K562 (cell line): ENCODE results near the gene TIMP2. TPM values are rescaled to one million over a fixed set of nuclear protein-coding genes. Genes with fewer than 3 reads are reported as not detected.

Experiments
- ATAC-seq: fragments of 200-7000 bp; cut with Tn5 transposase; 3 replicates; pipeline ENCODE4 v1.9.1; 2020; ENCODE audit warnings: moderate library complexity
- BruUV-seq: library from RNA; stranded (reverse); fragments of 400-500 nt; replicated peaks from 2 replicates; lab custom pipeline; 2021; lab: Mats Ljungman, UMichigan
- CTCF ChIA-PET: fragments of 300-600 bp; formaldehyde crosslinking; extraction: SDS; loops from one replicate; lab custom pipeline; 2021; ENCODE audit warnings: low intra/inter-chr PET ratio; lab: Yijun Ruan, JAX
- POLR2A ChIA-PET: fragments of 300-600, 350-650 bp; sonication (Branson Sonifier 250); formaldehyde crosslinking; extraction: SDS; loops from one replicate; lab custom pipeline; 2021; ENCODE audit warnings: antibody characterized with exemption, inconsistent platforms; lab: Yijun Ruan, JAX
- DNase-seq, 4 experiments: peaks; one replicate each; pipeline versions ENCODE4 v3.0.0 to v3.0.0-alpha.2; 2011 to 2018; ENCODE audit warnings: low spot score in 3 of 4, mixed read lengths in 3 of 4; ENCODE audit errors: extremely low read depth in 1 of 4
- FAIRE-seq: peaks from 2 replicates; lab custom pipeline; 2011; peaks lifted over from hg19 to GRCh38; lab: Jason Lieb, UNC
- H2AFZ ChIP-seq: 2 replicates; pipeline ENCODE4 v1.6.0; 2011; ENCODE audit warnings: low read depth, low read length, control low read depth, inconsistent platforms
- H3K27ac ChIP-seq: fragments of 200-600 bp; 3 replicates; pipeline ENCODE4 v1.8.0; 2011; ENCODE audit warnings: low read depth, mild to moderate bottlenecking, control low read depth, inconsistent platforms, low read length, moderate library complexity, mixed read lengths; ENCODE audit errors: extremely low read depth
- H3K27me3 ChIP-seq, 2 experiments: fragments of 300-600 bp in 1 of 2; 2 replicates in 1 of 2; 3 replicates in 1 of 2; pipeline versions ENCODE4 v1.6.0 to v1.8.0; 2011; ENCODE audit warnings: inconsistent platforms in 2 of 2, low read length in 2 of 2, mild to moderate bottlenecking in 1 of 2, mixed read lengths in 1 of 2, moderate library complexity in 1 of 2; ENCODE audit not compliant: control insufficient read depth in 2 of 2, insufficient read depth in 2 of 2
- H3K36me3 ChIP-seq: fragments of 300-600 bp; 3 replicates; pipeline ENCODE4 v1.8.0; 2011; ENCODE audit warnings: mild to moderate bottlenecking, low read length, inconsistent platforms; ENCODE audit not compliant: control insufficient read depth, insufficient read depth
- H3K4me1 ChIP-seq, 2 experiments: fragments of 200-600 bp in 1 of 2; replicated peaks in 1 of 2; 2 replicates in 1 of 2; 3 replicates in 1 of 2; pipeline versions ENCODE4 v1.5.1 to v1.8.0; 2011; ENCODE audit warnings: inconsistent platforms in 2 of 2, low read length in 2 of 2, mild to moderate bottlenecking in 1 of 2, mixed read lengths in 1 of 2, moderate library complexity in 1 of 2; ENCODE audit not compliant: control insufficient read depth in 2 of 2, insufficient read depth in 2 of 2
- H3K4me2 ChIP-seq: 2 replicates; pipeline ENCODE4 v1.6.1; 2011; ENCODE audit warnings: low read length, control low read depth, inconsistent platforms, mixed read lengths; ENCODE audit not compliant: insufficient read depth
- H3K4me3 ChIP-seq: fragments of 200-600 bp; sonication (generic), shearing (Covaris generic); 2 replicates; pipeline ENCODE4 v1.5.1; 2016; ENCODE audit warnings: control low read depth, inconsistent platforms
- H3K79me2 ChIP-seq: fragments of 200-600 bp; 3 replicates; pipeline ENCODE4 v1.8.0; 2011; ENCODE audit warnings: low read length, inconsistent platforms; ENCODE audit not compliant: control insufficient read depth, insufficient read depth
- H3K9ac ChIP-seq, 2 experiments: 2 replicates each; pipeline versions ENCODE4 v1.6.0 to v1.6.1; 2011; ENCODE audit warnings: low read depth in 2 of 2, low read length in 2 of 2, control low read depth in 1 of 2, inconsistent platforms in 1 of 2, mild to moderate bottlenecking in 1 of 2, mixed read lengths in 1 of 2; ENCODE audit not compliant: insufficient read depth in 1 of 2
- H3K9me1 ChIP-seq: one replicate; pipeline ENCODE4 v1.6.0; 2011; ENCODE audit warnings: inconsistent platforms, mild to moderate bottlenecking, low read length, moderate library complexity; ENCODE audit not compliant: control insufficient read depth, insufficient read depth
- H3K9me3 ChIP-seq: replicated peaks from 2 replicates; pipeline ENCODE4 v1.5.1; 2011; ENCODE audit warnings: low read depth, low read length, inconsistent platforms; ENCODE audit not compliant: control insufficient read depth, insufficient read depth
- H4K20me1 ChIP-seq: replicated peaks from 2 replicates; pipeline ENCODE4 v1.6.1; 2011; ENCODE audit warnings: low read length, inconsistent platforms, mixed read lengths; ENCODE audit not compliant: control insufficient read depth, insufficient read depth
- HMBOX1 ChIP-seq: sonication (generic); IDR thresholded peaks from 2 replicates; pipeline ENCODE4 v1.6.1; 2016
- MAFG ChIP-seq: fragments of 450-650 bp; conservative IDR thresholded peaks from 2 replicates; pipeline ENCODE4 v1.6.1; 2016; ENCODE audit warnings: missing genetic modification characterization, missing compliant biosample characterization
- NONO ChIP-seq, 2 experiments: fragments of 200-400 bp in 1 of 2; fragments of 450-650 bp in 1 of 2; formaldehyde crosslinking in 1 of 2; IDR thresholded peaks; 2 replicates each; pipeline ENCODE4 v1.6.1; 2017; ENCODE audit warnings: low read depth in 2 of 2, mild to moderate bottlenecking in 2 of 2, moderate library complexity in 2 of 2, low read length in 1 of 2
- RFX7 ChIP-seq: fragments of 250-450 bp; sonication (Bioruptor Pico); IDR thresholded peaks from 2 replicates; pipeline ENCODE4 v1.5.1; 2021; ENCODE audit warnings: mild to moderate bottlenecking
- TEAD4 ChIP-seq, 2 experiments: sonication (generic) in 1 of 2; formaldehyde crosslinking in 1 of 2; IDR thresholded peaks; 2 replicates each; pipeline versions ENCODE4 v1.6.1 to v1.8.0; 2012 to 2022; ENCODE audit warnings: borderline replicate concordance in 1 of 2, inconsistent platforms in 1 of 2, low read length in 1 of 2, mild to moderate bottlenecking in 1 of 2, missing genetic modification reagents in 1 of 2
- ZNF224 ChIP-seq: sonication (generic); formaldehyde crosslinking; IDR thresholded peaks from 2 replicates; pipeline ENCODE4 v1.8.0; 2022; ENCODE audit warnings: mild to moderate bottlenecking, missing genetic modification reagents
- ZNF449 ChIP-seq: fragments of 250-450 bp; sonication (Bioruptor Pico); IDR thresholded peaks from 2 replicates; pipeline ENCODE4 v1.8.0; 2022; ENCODE audit warnings: moderate library complexity, mild to moderate bottlenecking, inconsistent platforms
- ZNF507 ChIP-seq: conservative IDR thresholded peaks from 2 replicates; pipeline ENCODE4 v1.6.1; 2017; ENCODE audit warnings: missing genetic modification characterization, missing compliant biosample characterization
- WGBS: fragments of 100-300 bp; shearing (Covaris generic); methylation state at CpG from one replicate; pipeline ENCODE4 v1.1.6; 2016; ENCODE audit warnings: low coverage, mixed read lengths; ENCODE audit not compliant: insufficient coverage; ENCODE audit errors: missing lambda C conversion rate; 5-methylcytosine and 5-hydroxymethylcytosine counted together
- in situ Hi-C: fragments of 300-500 bp; cut with MboI; formaldehyde crosslinking; loops from 4 replicates; pipeline ENCODE4 v1.15.0; 2018; ENCODE audit warnings: inconsistent platforms, mixed read lengths
- intact Hi-C: fragments of 100-400 bp; cut with micrococcal nuclease; formaldehyde crosslinking; loops from 2 replicates; pipeline ENCODE4 v1.14.2; 2022
- polyA plus RNA-seq, 8 experiments: library from polyadenylated mRNA; depleted of rRNA in 4 of 8; stranded (reverse) in 5 of 8; unstranded in 3 of 8; fragments of >200 nt; fragmentation: Nextera tagmentation in 2 of 8; fragmentation: Illumina TruSeq in 1 of 8; extraction: Ambion mirVana in 2 of 8; extraction: Trizol in 1 of 8; gene quantifications; 2 replicates each; pipeline versions ENCODE4 v1.2.1 to v1.2.3, GENCODE V29; 2011 to 2014; ENCODE audit warnings: inconsistent platforms in 1 of 8, missing spikeins in 1 of 8
- total RNA-seq, 7 experiments: library from RNA; depleted of rRNA in 6 of 7; stranded (reverse); fragments of >200 nt in 6 of 7; fragmentation: Illumina TruSeq in 2 of 7; extraction: Trizol in 2 of 7; gene quantifications; 2 replicates each; pipeline versions ENCODE4 v1.2.1 to v1.2.3, GENCODE V29; 2011 to 2021; ENCODE audit warnings: low replicate concordance in 1 of 7
- TF ChIP-seq, protein P1 (sequence below): sonication (generic); formaldehyde crosslinking; IDR thresholded peaks from 2 replicates; pipeline ENCODE4 v1.9.0; 2022; ENCODE audit warnings: mild to moderate bottlenecking, missing genetic modification reagents
- TF ChIP-seq, protein P2 (sequence below): sonication (generic); formaldehyde crosslinking; IDR thresholded peaks from 2 replicates; pipeline ENCODE4 v1.8.0; 2022; ENCODE audit warnings: missing genetic modification reagents, mild to moderate bottlenecking, moderate library complexity, borderline replicate concordance

TIMP2 gene
- total and polyA plus RNA-seq, 9 of the 15 experiments (the other 6 are each of a cell fraction or from before 2014, with no cell fraction given) = 0.55 TPM; not detected in 8

- no peaks in the 10 kb centered on the region for H3K9me1 ChIP-seq
- peak overlapping the region in 1 of 2 experiments; percentile 36; a peak in 1 of 4 replicates for H3K9ac ChIP-seq
- intact Hi-C loops = no loop called here
- H3K27ac ChIP-seq = no peak overlapping the region
- ATAC-seq (no peak), DNase-seq (no peak), FAIRE-seq (no peak)
- in situ Hi-C loops = no loop called here
- POLR2A ChIA-PET = interaction anchor here (0.6 kb wide), 1 partner anchor 21 kb away, joined by 4 read pairs; no protein-coding TSS in a partner anchor
- no peak overlapping the region for H3K4me3 ChIP-seq
- H4K20me1 ChIP-seq = peaks cover 5% of the 10 kb centered on the region; the same call in 1 of the 2 replicates
- 1% methylated on average over 6 of the region's 6 CpGs for WGBS
- H3K4me1 ChIP-seq = peaks cover 3 to 11% of the 10 kb centered on the region in 2 experiments; a peak in 3 of 5 replicates
- H2AFZ ChIP-seq = no peak overlapping the region
- no TSS peak for BruUV-seq
- no peaks in the 10 kb centered on the region for H3K36me3 ChIP-seq
- no peaks in the 10 kb centered on the region for H3K79me2 ChIP-seq
- TF ChIP-seq ZNF507 (tag) = no peak
- no peak for TF ChIP-seq MAFG (tag)
- no peak for TF ChIP-seq TEAD4 (IDR thresholded peaks at IDR 0.05; ENCODE audit: low read length)
- no peak for TF ChIP-seq TEAD4 (CRISPR knock-in tag; IDR thresholded peaks at IDR 0.05; ENCODE audit: borderline replicate concordance)
- no peak overlapping the region for H3K4me2 ChIP-seq
- CTCF ChIA-PET = interaction anchor here (0.5 kb wide), 1 partner anchor 70 kb away, joined by 3 read pairs; no protein-coding TSS in a partner anchor
- H3K27me3 ChIP-seq = peaks cover 28 to 68% of the 10 kb centered on the region in 2 experiments; a peak in 4 of 5 replicates
- H3K9me3 ChIP-seq = no peaks in the 10 kb centered on the region
Observed at GRCh38 chr17:78939615-78940014, 14.4 kb upstream of the TIMP2 start.

DNA sequence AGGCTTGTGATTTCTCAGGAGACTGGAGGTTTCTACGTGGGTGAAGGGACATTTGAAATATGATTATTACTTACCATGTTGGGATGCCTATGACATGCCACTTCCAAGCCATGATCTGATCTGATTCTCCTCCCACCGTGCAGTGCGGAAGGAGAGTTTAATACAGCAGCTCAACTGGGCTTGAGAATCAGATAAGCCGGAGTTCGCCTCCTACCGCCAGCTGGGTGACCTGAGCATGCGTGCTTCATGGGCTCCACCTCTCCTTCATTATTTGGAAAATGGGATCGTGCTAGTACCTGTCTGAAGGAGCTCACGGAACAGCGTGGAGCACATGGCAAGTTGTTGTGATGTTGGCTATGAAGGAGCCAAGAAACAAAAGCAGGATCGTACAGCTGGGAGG is 12.4 kb upstream of the TIMP2 start:
- H3K4me2 ChIP-seq = peak overlapping the region; percentile 24; the same call in 1 of the 2 replicates
- ChIA-PET CTCF (no interaction called here), POLR2A (interaction anchor here (0.6 to 1.0 kb wide), 2 partner anchors 22 to 835 kb away, joined by 3 to 4 read pairs; no protein-coding TSS in a partner anchor)
- H3K27ac ChIP-seq = no peak overlapping the region
- no peaks in the 10 kb centered on the region for H3K79me2 ChIP-seq
- H3K9ac ChIP-seq = no peak overlapping the region
- in situ Hi-C loops = no loop called here
- DNase-seq = peak; percentile 41 to 50 (median 47)
- H3K9me3 ChIP-seq = no peaks in the 10 kb centered on the region
- no peaks in the 10 kb centered on the region for H3K36me3 ChIP-seq
- no peak overlapping the region for H2AFZ ChIP-seq
- H3K27me3 ChIP-seq = peaks cover 41 to 70% of the 10 kb centered on the region in 2 experiments; a peak in 4 of 5 replicates
- H3K4me3 ChIP-seq = no peak overlapping the region
- BruUV-seq = no TSS peak
- intact Hi-C loops = no loop called here
- peak; percentile 73 for ATAC-seq
- WGBS = 2% methylated on average over 11 of the region's 11 CpGs
- no peak for FAIRE-seq
- no peaks in the 10 kb centered on the region for H3K9me1 ChIP-seq
- H3K4me1 ChIP-seq = peaks cover 3 to 16% of the 10 kb centered on the region in 2 experiments; a peak in 3 of 5 replicates
- 0 out of 2 replicates have a peak, but pooled peaks cover 12% of the 10 kb centered on the region for H4K20me1 ChIP-seq
- no peak for TF ChIP-seq ZNF449 (CRISPR knock-in tag)
- TF ChIP-seq, protein P1, sequence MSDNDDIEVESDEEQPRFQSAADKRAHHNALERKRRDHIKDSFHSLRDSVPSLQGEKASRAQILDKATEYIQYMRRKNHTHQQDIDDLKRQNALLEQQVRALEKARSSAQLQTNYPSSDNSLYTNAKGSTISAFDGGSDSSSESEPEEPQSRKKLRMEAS (CRISPR knock-in tag) = peak; percentile 23; the same call in 1 of the 2 replicates
- no peak for TF ChIP-seq ZNF224 (CRISPR knock-in tag)
- TF ChIP-seq, protein P2, sequence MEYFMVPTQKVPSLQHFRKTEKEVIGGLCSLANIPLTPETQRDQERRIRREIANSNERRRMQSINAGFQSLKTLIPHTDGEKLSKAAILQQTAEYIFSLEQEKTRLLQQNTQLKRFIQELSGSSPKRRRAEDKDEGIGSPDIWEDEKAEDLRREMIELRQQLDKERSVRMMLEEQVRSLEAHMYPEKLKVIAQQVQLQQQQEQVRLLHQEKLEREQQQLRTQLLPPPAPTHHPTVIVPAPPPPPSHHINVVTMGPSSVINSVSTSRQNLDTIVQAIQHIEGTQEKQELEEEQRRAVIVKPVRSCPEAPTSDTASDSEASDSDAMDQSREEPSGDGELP (CRISPR knock-in tag) = peak; percentile 89
- no peak for TF ChIP-seq HMBOX1
- TF ChIP-seq NONO (IDR thresholded peaks at IDR 0.05; ENCODE audit: low read depth in 2 of 2, low read length in 1 of 2) = no peak
- no peak for TF ChIP-seq RFX7 (CRISPR knock-in tag)
